Fibroblast of the conjunctiva (primary cell): Measurements from ENCODE around the gene ENO2.
"Not testable (repeated sequence)": the region's sequence is repeated elsewhere in the genome, so short reads cannot be mapped to it uniquely, and the experiment has no call there.

Source experiments
- DNase-seq: peaks from one replicate; pipeline ENCODE4 v3.0.0-alpha.2; 2010; ENCODE audit warnings: low read depth

ENO2 gene

DNA sequence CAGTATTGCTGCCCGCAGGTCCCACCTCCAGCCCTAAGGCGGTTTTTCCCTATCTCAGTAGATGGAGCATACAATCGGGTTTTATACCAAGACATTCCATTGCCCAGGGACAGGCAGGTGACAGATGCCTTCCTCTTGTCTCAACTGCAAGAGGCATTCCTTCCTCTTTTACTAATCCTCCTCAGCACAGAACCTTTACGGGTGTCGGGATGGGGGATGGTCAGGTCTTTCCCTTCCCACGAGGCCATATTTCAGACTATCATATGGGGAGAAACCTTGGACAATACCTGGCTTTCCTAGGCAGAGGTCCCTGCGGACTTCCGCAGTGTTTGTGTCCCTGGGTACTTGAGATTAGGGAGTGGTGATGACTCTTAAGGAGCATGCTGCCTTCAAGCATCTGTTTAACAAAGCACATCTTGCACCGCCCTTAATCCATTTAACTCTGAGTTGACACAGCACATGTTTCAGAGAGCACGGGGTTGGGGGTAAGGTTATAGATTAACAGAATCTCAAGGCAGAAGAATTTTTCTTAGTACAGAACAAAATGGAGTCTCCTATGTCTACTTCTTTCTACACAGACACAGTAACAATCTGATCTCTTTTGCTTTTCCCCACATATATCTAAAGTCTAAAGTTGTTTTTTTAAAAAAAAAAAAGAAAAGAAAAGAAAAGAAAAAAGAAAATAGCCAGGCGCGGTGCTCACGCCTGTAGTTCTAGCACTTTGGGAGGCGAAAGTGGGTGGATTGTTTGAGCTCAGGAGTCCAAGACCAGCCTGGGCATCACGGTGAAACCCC is 28.0 kb upstream of the ENO2 start:
- DNase-seq, result not testable (repeated sequence)

DNA sequence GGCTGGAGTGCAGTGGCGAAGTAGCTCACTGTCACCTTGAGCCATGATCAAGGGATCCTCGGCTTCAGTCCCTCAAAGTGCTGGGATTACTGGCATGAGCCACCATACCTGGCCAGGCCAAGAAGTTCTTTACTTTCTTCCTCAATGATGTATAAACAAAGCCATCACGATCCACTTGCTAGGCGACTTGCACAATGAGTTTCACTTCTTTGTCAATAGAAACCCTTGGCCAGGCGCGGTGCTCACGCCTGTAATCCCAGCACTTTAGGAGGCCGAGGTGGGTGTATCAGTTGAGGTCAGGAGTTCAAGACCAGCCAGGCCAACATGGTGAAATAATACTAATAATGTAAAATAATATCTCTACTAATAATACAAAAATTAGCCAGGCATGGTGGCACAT is 26.9 kb upstream of the ENO2 start:
- no peak for DNase-seq

DNA sequence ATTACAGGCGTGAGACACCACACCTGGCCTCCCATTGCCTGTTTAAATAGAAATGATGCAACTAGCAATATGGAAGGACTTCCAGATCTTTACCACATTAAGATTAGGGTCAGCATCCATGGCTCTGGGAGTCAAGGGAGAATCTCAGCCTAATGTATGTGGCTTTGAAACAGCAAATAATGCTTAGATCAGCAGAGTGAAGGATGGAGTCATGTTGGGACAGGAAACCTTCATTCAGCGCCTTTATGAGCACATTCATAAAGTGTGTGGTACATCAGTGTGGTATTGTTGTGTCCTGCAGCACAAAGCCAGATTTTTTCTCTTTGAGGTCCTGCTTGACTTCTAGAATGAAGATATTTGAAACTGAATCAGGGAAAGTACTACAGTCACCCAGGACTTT is 26.0 kb upstream of the ENO2 start:
- DNase-seq, result no peak

DNA sequence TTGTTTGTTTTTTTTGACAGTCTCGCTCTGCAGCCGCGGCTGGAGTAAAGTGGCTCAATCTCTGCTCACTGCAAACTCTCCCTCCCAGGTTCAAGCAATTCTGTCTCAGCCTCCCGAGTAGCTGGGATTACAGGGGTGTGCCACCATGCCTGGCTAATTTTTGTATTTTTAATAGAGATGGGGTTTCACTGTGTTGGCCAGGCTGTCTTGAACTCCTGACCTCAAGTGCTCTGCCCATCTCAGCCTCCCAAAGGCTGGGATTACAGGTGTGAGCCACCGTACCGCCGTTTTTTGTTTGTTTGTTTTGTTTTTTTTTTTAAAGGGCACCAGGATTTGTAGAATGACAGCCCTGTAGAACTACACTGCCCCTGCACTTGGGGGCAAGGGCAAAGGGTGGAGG is 25.6 kb upstream of the ENO2 start:
- DNase-seq, result not testable (repeated sequence)

DNA sequence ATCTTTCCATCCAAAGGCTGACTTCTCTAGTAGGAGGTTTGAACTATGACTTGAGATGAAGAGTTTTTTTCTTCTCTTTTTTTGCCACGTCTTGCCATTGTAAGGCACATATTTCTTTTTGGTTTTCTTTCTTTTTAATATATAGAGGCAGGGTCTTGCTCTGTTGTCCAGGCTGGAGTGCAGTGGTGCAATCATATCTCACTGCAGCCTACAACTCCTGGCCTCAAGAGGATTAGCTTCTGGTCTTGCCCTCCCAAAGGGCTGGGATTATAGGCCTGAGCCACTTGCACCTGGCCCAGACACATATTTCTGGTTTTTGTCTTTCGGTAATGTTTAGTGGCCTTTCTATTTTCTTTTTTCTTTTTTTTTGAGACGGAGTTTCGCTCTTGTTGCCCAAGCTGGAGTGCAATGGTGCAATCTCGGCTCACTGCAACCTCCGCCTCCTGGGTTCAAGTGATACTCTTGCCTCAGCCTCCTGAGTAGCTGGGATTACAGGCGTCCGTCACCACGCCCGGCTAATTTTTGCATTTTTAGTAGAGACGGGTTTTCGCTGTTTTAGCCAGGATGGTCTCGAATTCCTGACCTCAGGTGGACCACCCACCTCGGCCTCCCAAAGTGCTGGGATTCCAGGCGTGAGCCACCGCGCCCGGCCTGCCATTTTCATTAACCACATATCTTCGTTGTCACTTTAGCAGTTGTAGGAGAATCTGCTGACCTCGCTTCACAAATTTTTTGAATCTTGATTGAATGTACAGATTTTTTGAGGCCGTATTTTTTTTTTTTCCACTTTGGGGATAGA is 24.4 kb upstream of the ENO2 start:
- not testable (repeated sequence) for DNase-seq

DNA sequence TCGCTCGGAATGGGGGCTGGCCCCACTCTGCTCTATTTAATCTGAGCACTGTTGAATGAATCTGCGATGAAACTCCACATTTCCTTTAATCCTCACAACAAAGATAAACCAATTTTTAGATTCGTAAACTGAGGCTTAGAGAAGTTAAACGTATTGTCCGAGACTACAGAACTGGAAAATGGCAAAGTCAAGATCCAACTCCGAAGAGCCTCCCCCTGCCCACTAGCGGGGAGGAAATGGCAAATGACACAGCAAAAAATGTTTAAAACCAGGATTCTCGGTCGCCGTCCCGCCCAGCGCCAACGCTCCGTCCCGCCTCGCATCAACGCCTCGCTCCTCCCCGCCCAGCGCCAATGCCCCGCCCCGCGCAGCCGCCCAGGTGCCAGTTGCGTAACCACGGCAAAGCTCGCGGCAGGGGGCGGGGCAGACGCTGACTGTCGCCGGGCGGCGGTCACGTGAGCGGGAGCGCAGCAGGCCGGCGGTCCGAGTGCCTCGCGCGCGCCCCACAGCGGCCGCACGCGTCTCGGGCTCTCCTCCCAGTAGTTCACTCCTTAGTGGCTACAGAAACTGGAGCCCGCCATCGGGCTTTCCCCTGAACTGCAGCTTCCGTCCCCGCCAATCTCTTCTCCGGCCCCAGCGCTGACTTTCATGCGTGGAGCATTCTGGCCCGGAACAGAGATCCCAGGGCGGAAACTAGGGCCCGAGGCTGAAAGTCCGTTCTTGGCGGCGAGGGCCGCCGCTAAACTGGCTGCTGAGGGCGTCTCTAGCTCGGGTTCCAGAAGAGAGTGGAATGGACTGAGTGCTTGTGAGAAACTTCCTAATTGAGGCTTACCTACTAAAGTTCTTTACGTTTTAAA is 23.4 kb upstream of the ENO2 start:
- DNase-seq, result peak; percentile 94

DNA sequence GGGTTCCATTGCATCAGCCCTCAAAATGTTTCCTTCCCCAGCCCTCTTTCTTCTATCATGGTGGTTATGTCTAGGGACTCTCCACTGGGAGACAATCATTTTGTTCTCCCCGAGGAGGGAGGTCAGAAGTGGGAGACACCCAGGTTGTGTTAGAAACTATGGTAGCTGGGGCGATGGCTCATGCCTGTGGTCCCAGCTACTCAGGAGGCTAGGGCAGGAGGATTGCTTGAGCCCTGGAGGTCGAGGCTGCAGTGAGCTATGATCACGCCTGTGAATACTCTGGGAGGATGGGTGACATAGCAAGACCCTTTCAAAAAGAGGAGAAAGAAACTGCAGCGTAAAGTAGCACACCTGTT is 22.8 kb upstream of the ENO2 start:
- DNase-seq, result no peak

DNA sequence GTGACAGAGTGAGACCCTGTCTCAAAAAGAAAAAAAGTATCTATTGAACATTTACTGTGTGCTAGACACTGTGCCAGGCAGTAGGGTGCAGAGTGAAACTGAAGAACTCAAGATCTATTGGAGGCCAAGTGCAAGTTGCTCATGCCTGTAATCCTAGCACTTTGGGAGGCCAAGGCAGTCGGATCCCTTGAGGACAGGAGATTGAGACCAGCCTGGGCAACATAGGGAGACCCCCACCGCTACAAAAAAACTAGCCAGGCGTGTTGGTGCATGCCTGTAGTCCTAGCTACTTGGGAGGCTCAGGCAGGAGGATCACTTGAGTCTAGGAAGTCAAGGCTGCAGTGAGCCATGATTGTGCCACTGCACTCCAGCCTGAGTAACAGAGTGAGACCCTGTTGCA is 21.7 kb upstream of the ENO2 start:
- DNase-seq, result not testable (repeated sequence)

DNA sequence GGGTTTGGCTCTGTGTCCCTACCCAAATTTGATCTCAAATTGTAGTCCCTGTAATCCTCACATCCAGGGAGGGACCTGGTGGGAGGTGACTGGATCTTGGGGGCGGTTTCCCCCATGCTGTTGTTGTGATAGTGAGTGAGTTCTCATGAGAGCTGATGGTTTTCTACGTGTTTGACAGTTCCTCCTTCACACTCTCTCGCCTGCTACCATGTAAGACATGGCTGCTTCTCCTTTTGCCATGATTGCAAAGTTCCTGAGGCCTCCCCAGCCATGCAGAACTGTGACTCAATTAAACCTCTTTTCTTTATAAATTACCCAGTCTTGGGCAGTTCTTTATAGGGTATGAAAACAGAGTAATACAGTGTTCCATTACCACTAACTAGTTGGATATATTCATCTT is 20.1 kb upstream of the ENO2 start:
- no peak for DNase-seq

DNA sequence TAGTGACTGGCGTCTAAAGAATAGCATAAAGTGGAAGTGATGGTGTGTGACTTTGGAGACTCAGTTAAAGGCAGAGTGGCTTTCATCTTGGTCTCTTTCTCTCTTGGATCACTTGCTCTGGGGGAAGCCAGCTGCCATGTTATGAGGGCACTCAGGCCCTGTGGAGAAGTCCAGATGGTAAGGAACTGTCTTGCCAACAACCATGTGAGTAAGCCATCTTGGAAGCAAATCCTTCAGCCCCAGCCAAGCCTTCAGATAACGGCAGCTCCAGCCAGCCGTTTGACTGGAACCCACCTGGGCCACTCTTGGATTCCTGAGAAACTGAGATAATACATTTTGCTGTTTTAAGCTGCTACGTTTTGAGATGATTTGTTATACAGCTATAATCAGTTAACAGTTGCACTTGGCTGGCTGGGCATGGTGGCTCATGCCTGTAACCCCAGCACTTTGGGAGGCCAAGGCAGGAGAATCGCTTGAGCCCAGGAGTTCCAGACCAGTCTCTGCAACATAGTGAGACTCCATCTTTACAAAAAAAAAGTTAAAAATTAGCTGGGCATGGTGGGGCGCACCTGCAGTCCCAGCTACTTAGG is 17.4 kb upstream of the ENO2 start:
- DNase-seq, result no peak

DNA sequence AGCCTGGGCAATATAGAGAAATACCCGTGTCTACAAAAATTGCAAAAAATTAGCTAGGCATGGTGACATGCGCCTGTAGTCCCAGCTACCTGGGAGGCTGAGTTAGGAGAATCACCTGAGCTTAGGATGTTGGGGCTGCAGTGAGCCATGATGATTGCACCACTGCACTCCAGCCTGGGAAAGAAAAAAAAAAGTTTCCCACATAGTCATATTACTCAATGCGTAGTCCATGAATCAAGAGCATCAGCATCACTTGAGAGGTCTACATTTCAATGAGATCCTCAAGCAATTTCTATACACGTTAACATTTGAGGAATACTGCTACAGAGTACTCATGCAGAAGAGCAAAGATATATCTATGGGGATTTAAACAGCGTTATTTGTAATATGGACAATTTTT is 15.0 kb upstream of the ENO2 start:
- no peak for DNase-seq

DNA sequence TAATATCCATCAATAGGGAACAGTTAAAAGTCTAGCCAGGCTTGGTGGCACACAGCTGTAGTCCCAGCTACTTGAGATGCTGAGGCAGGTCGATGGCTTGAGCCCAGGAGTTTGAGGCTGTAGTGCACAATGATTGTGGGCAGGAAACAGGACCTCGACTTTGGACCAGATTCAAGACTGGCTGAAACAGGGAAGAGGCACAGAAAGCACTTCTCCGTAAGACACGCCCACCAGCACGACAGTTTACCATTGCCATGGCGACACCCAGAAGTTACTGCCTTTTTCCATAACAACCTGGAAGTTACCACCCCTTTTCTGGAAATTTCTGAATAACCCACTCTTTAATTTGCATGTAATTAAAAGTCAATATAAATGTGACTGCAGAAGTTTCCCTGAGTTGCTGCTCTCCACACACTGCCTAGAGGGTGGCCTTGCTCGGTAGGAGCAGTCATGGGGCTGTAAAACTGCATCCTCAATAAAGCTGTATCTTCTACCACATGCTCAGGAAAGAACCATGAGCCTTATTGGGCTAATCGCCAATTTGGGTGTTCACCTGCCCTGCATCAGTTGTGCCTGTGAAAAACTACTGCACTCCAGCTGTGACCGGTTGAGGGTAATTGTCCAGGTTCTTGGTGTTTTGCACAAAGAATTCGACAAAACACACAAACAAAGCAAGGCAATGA is 14.4 kb upstream of the ENO2 start:
- no peak for DNase-seq

DNA sequence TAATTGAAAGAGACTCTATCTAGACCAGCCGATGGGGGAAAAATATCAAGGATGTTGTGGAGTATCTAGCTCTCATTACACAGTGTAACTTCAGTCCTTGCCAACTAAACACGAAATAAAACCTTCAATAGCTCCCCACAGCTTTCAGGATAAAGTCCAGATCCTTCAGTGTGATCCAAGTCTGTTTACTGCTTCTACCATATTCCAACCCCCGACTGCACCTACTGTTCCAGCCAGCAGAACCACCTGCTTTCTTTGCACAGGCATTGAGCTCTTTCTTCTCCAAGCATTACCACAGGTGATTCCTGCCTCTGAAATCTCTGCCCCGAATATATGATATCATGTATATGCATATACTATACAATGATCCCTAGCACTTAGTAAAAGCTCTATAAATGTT is 11.9 kb upstream of the ENO2 start:
- DNase-seq, result no peak

DNA sequence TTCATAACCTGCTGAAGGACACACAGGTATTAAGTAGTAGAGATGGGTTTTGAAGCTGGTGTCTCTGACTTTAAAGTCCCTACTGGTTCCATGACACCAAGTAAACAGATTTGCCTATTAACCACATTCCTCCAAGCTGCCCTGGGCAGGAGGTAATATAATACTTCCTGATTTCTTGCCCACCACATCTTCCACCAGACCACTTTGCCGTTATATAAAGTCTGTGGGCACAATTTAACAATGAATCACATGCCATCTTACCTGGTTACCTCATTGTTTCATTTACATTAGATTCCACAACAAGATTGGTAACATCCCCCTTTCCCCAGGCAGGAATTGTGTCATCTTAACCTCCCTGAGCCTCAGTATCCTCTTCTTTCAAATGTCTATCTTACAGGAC is 10.7 kb upstream of the ENO2 start:
- no peak for DNase-seq

DNA sequence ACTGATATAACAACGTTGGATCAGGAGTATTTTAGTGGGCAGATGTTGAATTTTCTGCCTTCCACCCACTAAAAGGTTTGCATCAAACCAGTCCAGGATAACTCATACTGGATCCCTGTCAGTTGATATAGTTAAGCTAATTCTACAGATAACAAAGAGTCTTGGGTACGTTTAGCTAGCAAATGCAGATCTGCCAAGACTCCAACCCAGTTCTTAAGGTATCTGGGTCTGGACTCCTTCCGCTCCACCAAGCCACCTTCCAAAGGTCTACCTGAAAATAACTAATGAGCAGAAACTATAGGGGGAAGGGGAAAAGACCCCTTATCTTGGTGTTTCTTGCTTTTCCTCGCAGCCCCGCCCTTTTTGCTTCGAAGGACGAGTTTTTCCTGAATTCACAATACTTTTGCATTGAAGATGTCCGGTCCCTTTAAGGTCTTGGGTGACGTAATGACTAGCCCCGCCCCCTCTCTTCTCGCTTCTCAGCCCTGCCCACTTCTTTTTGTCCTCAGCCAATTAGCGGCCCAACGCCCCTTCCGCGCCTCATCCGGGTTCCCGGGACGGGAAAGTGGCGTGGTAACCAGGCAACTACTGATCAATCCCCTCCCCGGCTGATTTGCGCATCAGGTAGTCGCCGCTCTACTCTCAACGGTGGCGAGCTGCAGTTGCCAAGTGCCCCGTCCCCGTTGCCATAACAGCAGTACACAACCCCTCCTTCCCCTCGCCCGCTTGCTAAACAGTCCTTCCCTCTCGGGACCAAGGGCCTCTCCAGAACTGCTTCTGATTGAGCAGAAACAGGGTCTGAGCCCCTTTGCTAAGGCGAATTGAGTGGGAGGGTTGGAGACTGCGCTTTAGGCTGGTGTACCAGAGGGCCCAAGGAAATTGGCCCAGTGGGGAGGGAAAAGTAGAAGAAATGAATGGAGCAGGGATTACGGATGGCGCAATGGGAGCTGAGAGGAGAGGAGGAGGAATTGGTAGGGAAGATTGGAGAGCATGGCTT is 9.8 kb upstream of the ENO2 start, which contains the start of gene LRRC23:
Gene LRRC23 (plus strand): TSS at position 543 of the 997 bp plus-strand sequence. CDS start 812 bp downstream, outside the sequence.
- DNase-seq, result peak; percentile 91

DNA sequence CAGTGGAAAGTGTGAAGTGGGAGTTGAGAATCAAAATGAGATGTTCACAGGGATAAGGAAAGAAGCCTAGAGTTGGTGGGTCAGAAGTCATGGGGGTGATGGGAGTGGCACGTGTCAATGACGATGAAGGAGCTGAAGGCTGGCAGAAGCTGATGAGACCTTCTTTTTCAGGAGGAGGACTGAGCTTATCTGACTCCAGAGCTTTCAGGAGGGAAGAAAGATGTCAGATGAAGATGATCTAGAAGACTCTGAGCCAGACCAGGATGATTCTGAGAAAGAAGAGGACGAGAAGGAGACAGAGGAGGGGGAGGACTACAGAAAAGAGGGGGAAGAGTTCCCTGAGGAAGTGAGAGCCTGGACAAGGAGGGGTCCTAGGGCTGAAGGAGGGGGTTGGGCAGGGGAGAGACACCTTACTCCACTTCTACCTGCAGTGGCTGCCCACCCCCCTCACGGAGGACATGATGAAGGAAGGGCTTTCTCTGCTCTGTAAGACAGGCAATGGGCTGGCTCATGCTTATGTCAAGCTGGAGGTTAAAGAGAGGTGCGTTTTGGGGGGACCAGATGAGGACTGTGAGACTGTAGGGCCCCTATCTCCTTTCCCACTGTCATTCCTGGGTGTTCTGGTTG is 8.9 kb upstream of the ENO2 start:
- DNase-seq, result no peak

DNA sequence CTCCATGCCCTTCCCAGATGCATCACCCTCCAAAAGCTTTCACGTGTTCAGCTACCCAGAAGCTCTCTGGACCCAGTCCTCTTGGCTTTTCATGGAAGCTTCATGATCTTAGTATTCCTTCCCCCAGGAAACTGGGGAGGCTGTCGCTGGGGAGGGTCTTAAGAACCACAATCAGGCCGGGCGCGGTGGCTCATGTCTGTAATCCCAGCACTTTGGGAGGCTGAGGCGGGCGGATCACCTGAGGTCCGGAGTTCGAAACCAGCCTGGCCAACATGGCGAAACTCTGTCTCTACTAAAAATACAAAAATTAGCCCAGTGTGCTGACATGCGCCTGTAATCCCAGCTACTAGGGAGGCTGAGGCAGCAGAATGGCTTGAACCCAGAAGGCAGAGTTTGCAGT is 6.2 kb upstream of the ENO2 start:
- DNase-seq, result not testable (repeated sequence)

DNA sequence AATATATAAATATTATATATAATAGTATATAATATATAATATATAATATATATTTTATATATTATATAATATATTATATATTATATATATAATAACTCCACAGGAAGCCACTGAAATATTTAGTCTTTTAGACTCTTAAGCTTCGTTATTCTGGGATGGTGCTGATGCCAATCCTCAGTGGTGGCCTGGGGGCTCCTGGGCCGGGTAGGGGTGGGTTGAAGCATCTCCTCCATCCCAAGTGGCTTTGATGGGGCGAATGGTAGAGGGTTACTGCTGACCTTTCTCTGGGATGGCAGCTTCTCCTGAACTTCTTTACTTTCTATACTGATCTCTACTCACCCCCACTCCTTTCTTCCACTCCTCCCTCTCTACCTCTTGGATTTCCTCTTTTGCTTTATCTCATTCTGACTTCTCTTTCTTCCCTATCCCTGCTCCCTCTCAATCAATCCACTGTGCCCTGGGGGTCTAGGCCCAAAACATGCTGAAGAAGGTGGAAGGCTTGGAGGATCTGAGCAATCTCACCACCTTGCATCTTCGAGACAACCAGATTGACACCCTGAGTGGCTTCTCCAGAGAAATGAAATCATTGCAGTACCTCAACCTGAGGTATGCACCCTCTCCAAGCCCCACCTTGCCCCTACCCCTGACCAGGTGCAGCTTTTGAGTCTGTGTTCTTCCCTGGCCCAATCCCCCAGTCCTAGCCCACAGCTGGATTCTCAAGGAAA is 4.8 kb upstream of the ENO2 start:
- no peak for DNase-seq
